ENCODE data around the gene TSKU.

TSKU gene

GRCh38 chr11:76776472-76776871 is 6.7 kb upstream of the TSKU start:
- no peak for DNase-seq
- Mint-ChIP-seq H3K4me1 (peaks cover 59% of the 10 kb centered on the region), H3K36me3 (ENCODE audit: low read depth) (peaks cover 52% of the 10 kb centered on the region), H3K27ac (no peak overlapping the region), H3K4me3 (no peak overlapping the region), H3K9me3 (peaks cover 47% of the 10 kb centered on the region), H3K27me3 (ENCODE audit: low read depth, poor library complexity) (peaks cover 13% of the 10 kb centered on the region)
- TF ChIP-seq CTCF (IDR thresholded peaks at IDR 0.05) = no peak

- no peak overlapping the region for H3K27ac Mint-ChIP-seq
- peaks cover 13% of the 10 kb centered on the region for H3K27me3 Mint-ChIP-seq (ENCODE audit: low read depth, poor library complexity)
- DNase-seq = no peak
- no peak for TF ChIP-seq CTCF (IDR thresholded peaks at IDR 0.05)
- H3K36me3 Mint-ChIP-seq (ENCODE audit: low read depth) = peaks cover 52% of the 10 kb centered on the region
- no peak overlapping the region for H3K4me3 Mint-ChIP-seq
- peaks cover 47% of the 10 kb centered on the region for H3K9me3 Mint-ChIP-seq
- peaks cover 59% of the 10 kb centered on the region for H3K4me1 Mint-ChIP-seq
These were observed 5.9 kb upstream of the TSKU start for GRCh38 chr11:76777305-76777704.

- Mint-ChIP-seq H3K27me3 (ENCODE audit: low read depth, poor library complexity) (peaks cover 13% of the 10 kb centered on the region), H3K9me3 (peaks cover 47% of the 10 kb centered on the region), H3K36me3 (ENCODE audit: low read depth) (peaks cover 52% of the 10 kb centered on the region), H3K4me1 (peaks cover 59% of the 10 kb centered on the region), H3K4me3 (no peak overlapping the region), H3K27ac (no peak overlapping the region)
- no peak for TF ChIP-seq CTCF (IDR thresholded peaks at IDR 0.05)
- no peak for DNase-seq
These were observed 5.3 kb upstream of the TSKU start for GRCh38 chr11:76777876-76778275.

- Mint-ChIP-seq H3K36me3 (ENCODE audit: low read depth) (peaks cover 52% of the 10 kb centered on the region), H3K4me3 (no peak overlapping the region), H3K27me3 (ENCODE audit: low read depth, poor library complexity) (peaks cover 13% of the 10 kb centered on the region), H3K9me3 (peaks cover 47% of the 10 kb centered on the region), H3K4me1 (peaks cover 51% of the 10 kb centered on the region), H3K27ac (no peak overlapping the region)
- TF ChIP-seq CTCF (IDR thresholded peaks at IDR 0.05) = no peak
- DNase-seq = no peak
These were observed 4.3 kb upstream of the TSKU start for GRCh38 chr11:76778874-76779273.

- Mint-ChIP-seq H3K4me1 (peaks cover 57% of the 10 kb centered on the region), H3K36me3 (ENCODE audit: low read depth) (peaks cover 39% of the 10 kb centered on the region), H3K4me3 (peak overlapping the region; percentile 94), H3K27ac (peak overlapping the region; percentile 4), H3K27me3 (ENCODE audit: low read depth, poor library complexity) (peaks cover 4% of the 10 kb centered on the region), H3K9me3 (peaks cover 29% of the 10 kb centered on the region)
- no peak for DNase-seq
- TF ChIP-seq CTCF (IDR thresholded peaks at IDR 0.05) = no peak
These were observed 1.9 kb upstream of the TSKU start for GRCh38 chr11:76781046-76781801.

All from nephron progenitor cell (in vitro differentiated cells).